GM21367 (cell line): Measurements from ENCODE around the gene SLCO4A1.

Experiments
- ATAC-seq: cut with Tn5 transposase; IDR thresholded peaks from one replicate; pipeline ENCODE4 v1.9.1; 2021; ENCODE audit not compliant: unreplicated experiment

The SLCO4A1 gene

DNA sequence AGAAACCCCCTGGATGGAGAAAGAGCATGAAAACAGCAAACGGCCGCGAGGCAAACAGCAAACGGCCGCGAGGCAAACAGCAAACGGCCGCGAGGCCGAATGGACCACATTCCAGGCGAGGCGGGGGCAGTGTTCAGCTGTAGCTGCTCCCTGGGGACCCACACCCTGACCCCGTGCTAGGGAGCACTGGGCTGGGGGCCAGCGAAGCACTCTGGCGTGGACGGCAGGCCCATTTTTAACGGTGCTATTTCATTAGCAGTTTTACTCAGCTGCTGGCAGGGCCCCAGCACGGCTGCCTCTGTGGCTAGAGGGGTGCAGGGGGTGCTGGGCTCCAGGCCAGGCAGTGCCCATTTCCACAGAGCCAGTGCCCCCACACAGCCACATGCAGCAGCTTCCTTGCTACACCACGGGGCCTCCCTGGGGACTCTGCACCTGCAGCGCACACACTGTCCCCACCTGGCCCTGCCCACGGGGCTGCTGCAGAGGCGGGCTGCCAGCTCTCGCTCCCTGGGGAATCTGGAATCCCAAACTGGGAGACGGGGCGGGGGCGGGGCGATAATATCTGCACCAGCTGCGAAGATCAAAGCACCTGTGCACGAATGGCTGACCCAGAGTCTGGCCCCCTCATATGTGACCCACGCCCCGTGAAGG, 35.6 kb upstream of the SLCO4A1 start:
- ATAC-seq = no peak

- no peak for ATAC-seq
Measured at GRCh38 chr20:62607366-62608217, 34.7 kb upstream of the SLCO4A1 start.

- ATAC-seq = no peak
Measured at GRCh38 chr20:62608218-62608565, 34.1 kb upstream of the SLCO4A1 start.

- ATAC-seq = no peak
Measured at GRCh38 chr20:62609279-62609720, 33.0 kb upstream of the SLCO4A1 start.

GRCh38 chr20:62609811-62610757, 32.2 kb upstream of the SLCO4A1 start:
- ATAC-seq = no peak

- ATAC-seq = no peak
Measured at GRCh38 chr20:62611012-62611411, 31.3 kb upstream of the SLCO4A1 start.

DNA sequence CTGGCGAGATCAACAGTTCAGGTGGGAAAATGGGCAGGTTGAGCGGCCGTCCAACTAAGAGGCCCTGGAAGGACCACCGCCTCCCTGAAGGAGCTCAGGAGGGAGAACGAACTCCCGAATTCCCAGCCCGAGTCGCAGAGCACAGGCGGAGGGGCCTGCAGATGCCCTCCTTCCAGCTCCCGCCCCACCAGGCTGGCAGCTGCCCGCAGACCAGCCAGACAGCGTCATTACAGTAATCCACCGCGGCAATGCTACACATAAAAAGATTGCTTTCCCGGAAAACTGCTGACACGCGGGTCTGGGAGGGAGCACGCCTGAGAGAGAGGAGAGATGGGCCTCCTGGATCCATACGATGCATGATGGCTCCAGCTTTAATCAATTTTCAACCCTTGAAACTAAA, 30.5 kb upstream of the SLCO4A1 start:
- ATAC-seq = no peak

DNA sequence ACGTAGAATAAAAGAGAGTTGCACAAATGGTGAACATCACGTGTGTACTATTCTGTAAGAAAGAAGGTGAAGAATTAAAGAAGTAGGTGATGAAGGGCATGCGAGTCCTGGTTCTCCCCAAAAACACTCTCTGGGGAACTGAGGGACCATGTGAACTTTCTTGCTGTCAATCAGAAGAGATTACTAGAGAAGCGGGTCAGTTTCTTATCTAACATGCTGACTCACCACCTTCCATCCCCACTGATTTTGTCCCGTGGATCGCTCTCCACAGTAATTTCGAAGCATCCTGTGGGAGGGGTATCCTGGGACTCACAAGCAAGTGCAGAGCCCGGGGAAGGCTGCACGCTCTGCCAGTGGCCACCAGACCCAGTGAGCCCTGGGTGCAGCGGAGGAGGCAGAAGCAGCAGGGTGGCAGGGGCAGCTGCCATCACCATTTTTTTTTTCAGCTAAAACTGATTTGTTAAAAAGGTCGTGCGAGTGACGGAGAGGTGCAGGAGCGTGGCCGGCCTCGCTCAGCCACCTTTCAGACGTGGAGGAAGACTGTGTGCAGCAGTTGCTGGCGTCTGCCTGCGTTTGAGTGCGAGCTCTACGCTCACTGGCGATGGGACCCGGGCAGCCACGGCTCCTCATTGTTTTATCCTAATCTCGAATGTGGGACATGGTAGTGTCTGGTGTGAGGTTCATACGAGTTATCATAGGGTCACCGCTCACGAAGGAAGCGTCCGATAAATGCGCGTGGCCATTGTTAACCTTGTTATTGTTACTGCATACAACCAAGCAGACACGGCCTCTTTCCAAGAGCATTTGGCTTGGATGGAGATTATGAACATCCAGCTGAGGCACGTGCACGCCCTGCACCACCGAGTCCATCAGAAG, 28.0 kb upstream of the SLCO4A1 start:
- no peak for ATAC-seq

DNA sequence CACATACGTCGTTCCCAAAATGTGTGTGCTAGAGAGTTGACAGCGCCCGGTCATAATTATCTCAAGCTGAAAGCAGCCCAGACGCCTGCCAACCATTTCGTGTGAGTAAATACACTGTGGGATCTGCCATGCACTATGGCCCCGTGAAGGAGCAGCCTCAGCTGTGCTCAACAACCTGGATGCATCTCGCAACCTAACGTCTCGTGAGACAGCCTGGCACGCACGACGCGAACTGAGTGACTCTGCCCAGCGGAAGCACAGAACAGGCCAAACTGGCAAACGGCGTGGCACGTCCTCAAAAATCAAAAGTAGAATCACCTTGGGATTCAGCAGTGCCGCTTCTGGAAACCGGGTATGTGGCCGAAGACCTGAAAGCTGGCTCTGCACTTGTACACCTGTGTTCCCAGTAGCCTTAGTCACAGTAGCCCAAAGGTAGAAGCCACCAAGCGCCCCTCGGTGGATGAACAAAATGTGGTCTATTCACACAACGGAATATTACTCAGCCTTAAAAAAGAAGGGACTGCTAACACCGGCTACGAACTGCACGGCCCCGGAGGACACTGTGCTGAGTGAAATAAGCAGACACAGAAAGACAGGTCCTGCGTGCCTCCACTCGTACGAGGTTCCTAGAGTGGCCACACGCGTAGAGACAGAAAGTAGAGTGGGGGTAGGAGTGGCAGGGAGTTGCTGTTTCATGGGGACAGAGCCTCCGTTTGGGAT, 27.2 kb upstream of the SLCO4A1 start:
- ATAC-seq = no peak

- no peak for ATAC-seq
Measured at GRCh38 chr20:62615750-62616251, 26.5 kb upstream of the SLCO4A1 start.

DNA sequence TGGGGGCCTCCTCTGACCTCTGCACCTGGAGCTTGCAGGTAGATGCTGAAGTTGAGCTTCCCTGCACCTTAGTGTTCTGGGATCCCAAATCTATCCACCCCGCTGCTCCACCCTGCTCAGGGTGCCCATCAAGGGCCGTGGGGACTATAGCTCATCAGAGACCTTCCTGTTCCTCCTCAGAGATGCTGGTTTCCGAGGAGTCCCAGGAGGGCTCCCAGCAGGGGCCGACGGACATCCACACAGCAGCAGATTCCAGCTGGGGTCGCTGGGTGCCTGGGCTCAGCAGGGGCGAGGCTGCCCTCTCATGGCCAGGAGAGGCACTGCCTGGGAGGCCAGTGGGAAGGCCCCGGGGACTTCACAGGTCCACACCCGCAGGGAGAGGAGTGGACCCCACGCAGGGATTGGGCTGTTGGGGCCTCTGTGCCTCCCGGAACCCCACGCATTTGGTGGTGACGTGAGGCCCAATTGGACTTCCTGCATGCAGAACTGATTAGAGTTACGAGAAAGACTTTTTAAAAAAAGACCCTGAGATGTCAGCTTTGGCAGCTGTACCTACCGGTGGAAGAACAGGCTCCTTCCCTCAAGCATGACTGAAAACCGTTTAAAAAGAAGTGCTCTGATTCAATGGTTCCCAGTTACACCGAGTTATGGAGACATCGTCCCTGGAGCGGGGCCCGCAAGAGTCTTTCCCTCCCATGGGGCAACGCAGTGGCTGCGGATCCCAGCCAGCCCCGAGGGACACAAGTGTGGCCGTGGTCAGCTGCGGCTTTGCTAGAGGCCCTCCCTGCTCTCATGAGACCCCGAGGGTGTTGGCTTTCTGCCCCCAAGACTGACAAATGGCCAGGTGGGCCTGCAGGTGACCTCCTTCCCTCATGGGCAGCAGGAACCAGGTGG, 25.3 kb upstream of the SLCO4A1 start:
- ATAC-seq = no peak

DNA sequence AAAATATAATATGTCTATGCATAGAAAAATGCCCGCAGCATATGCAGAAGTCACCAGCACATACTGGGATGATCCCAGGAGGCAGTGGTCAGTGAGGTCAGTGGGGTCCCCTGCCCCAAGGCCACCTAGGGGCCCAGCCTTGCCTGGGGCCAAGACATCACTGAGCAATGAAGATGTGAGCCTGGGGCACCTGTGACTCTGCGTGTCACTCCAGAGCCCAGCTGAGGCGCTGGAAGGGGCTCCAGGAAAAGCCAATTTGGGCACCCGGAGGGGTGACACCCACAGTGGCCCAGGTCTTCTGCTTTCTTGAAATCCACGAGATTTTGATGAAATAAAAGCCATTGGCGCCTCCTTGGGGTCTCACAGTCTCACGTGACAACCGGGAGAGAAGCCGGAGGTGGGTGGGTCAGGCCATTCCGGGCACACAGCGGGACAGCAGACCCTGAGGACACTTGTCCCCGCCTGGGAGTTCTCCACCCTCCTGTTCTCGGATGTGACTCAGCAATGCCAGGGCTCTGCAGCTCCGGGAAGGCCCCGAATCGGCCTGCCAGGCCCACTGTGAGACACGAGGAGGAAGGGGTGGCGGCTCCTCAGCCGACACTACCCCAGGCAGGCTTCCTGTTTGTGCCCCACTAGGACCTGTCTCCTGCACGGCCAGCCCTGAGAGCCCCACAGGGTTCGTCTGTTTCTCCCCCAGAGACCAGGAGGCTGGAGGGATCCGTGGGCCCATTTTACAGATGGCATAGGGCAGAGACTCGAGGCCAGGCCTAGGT, 24.4 kb upstream of the SLCO4A1 start:
- ATAC-seq = peak; percentile 29

- ATAC-seq = peak; percentile 35
Measured at GRCh38 chr20:62618611-62619529, 23.4 kb upstream of the SLCO4A1 start.

- no peak for ATAC-seq
Measured at GRCh38 chr20:62620625-62621024, 21.7 kb upstream of the SLCO4A1 start.

- no peak for ATAC-seq
Measured at GRCh38 chr20:62621251-62622110, 20.8 kb upstream of the SLCO4A1 start.
